H1 (cell line): ENCODE measurements around the gene DEPDC4. TPM values are rescaled to one million over a fixed set of nuclear protein-coding genes. Genes with fewer than 3 reads are reported as not detected.

Source experiments
- CTCF ChIA-PET: fragments of 300-600 bp; sonication (Branson Sonifier 250); formaldehyde crosslinking; loops from one replicate; lab custom pipeline; 2021; ENCODE audit not compliant: partially characterized antibody; lab: Charles Lee
- POLR2A ChIA-PET: fragments of 300-600 bp; sonication (Branson Sonifier 250); formaldehyde crosslinking; loops from one replicate; lab custom pipeline; 2021; ENCODE audit warnings: inconsistent platforms; ENCODE audit not compliant: partially characterized antibody; lab: Charles Lee
- DNase-seq, 2 experiments: peaks; one replicate each; pipeline versions ENCODE4 v3.0.0 to v3.0.0-alpha.2; 2010 to 2022; ENCODE audit warnings: low spot score in 2 of 2, low read depth in 1 of 2, mixed read lengths in 1 of 2
- FAIRE-seq: peaks from 2 replicates; lab custom pipeline; 2011; peaks lifted over from hg19 to GRCh38; lab: Jason Lieb, UNC
- H2AFZ ChIP-seq: 2 replicates; pipeline ENCODE4 v1.8.1; 2012; ENCODE audit warnings: low read length, inconsistent platforms
- H2AK5ac ChIP-seq: 2 replicates; pipeline ENCODE4 v1.6.1; 2013; ENCODE audit warnings: low read depth, low read length
- H2BK120ac ChIP-seq: replicated peaks from 2 replicates; pipeline ENCODE3; 2013; ENCODE audit warnings: low read depth, low read length, inconsistent platforms
- H2BK12ac ChIP-seq: 2 replicates; pipeline ENCODE4 v1.6.1; 2013; ENCODE audit warnings: low read depth, low read length
- H2BK15ac ChIP-seq: 2 replicates; pipeline ENCODE4 v1.6.1; 2013; ENCODE audit warnings: low read length
- H2BK20ac ChIP-seq: 2 replicates; pipeline ENCODE4 v1.6.1; 2013; ENCODE audit warnings: low read length
- H2BK5ac ChIP-seq: 2 replicates; pipeline ENCODE4 v1.6.1; 2013; ENCODE audit warnings: low read depth, low read length
- H3K14ac ChIP-seq: 2 replicates; pipeline ENCODE4 v1.6.1; 2013; ENCODE audit warnings: inconsistent platforms; ENCODE audit not compliant: insufficient read length
- H3K18ac ChIP-seq: 2 replicates; pipeline ENCODE4 v1.6.1; 2013; ENCODE audit warnings: low read length; ENCODE audit errors: extremely low read depth
- H3K23ac ChIP-seq: 2 replicates; pipeline ENCODE4 v1.6.1; 2013; ENCODE audit warnings: inconsistent platforms; ENCODE audit not compliant: insufficient read length
- H3K23me2 ChIP-seq: 2 replicates; pipeline ENCODE4 v1.6.1; 2013; ENCODE audit warnings: low read depth, low read length
- H3K27ac ChIP-seq: 2 replicates; pipeline ENCODE4 v1.6.1; 2011; ENCODE audit warnings: low read depth, low read length, inconsistent platforms
- H3K27me3 ChIP-seq, 4 experiments: replicated peaks in 1 of 4; 1 replicate in 1 of 4; 2 replicates in 3 of 4; pipeline versions ENCODE4 v1.6.1 to v1.8.1; 2011 to 2013; ENCODE audit warnings: low read length in 3 of 4, mild to moderate bottlenecking in 3 of 4, inconsistent platforms in 2 of 4, mixed read lengths in 2 of 4, moderate library complexity in 1 of 4; ENCODE audit not compliant: control insufficient read depth in 3 of 4, insufficient read depth in 3 of 4; ENCODE audit errors: extremely low read depth in 1 of 4
- H3K36me3 ChIP-seq, 4 experiments: 2 replicates each; pipeline versions ENCODE4 v1.6.1 to v1.8.1; 2011 to 2013; ENCODE audit warnings: mild to moderate bottlenecking in 4 of 4, low read length in 3 of 4, moderate library complexity in 2 of 4, control low read depth in 1 of 4, inconsistent platforms in 1 of 4; ENCODE audit not compliant: insufficient read depth in 4 of 4, control insufficient read depth in 2 of 4
- H3K4ac ChIP-seq: replicated peaks from 2 replicates; pipeline ENCODE3; 2013; ENCODE audit warnings: low read length, low read depth, mixed read lengths, inconsistent platforms; ENCODE audit not compliant: insufficient read length
- H3K4me1 ChIP-seq, 4 experiments: replicated peaks in 1 of 4; 1 replicate in 1 of 4; 2 replicates in 3 of 4; pipeline versions ENCODE4 v1.6.1 to v1.8.1; 2011 to 2013; ENCODE audit warnings: low read length in 3 of 4, inconsistent platforms in 2 of 4, mixed read lengths in 1 of 4; ENCODE audit not compliant: insufficient read depth in 4 of 4, control insufficient read depth in 3 of 4
- H3K4me2 ChIP-seq, 2 experiments: 2 replicates each; pipeline versions ENCODE4 v1.6.1 to v1.8.1; 2011 to 2013; ENCODE audit warnings: low read depth in 2 of 2, low read length in 2 of 2, control low read depth in 1 of 2, inconsistent platforms in 1 of 2, mild to moderate bottlenecking in 1 of 2; ENCODE audit not compliant: insufficient read depth in 1 of 2
- H3K4me3 ChIP-seq, 4 experiments: fragments of 200-600, 300-600 bp in 1 of 4; sonication (generic), shearing (Covaris generic), sonication (Bioruptor Twin) in 1 of 4; 2 replicates each; pipeline versions ENCODE4 v1.5.1 to v1.8.1; 2011 to 2016; ENCODE audit warnings: low read length in 4 of 4, low read depth in 3 of 4, control low read depth in 2 of 4, inconsistent platforms in 2 of 4, mild to moderate bottlenecking in 2 of 4, mixed read lengths in 1 of 4, moderate library complexity in 1 of 4; ENCODE audit not compliant: insufficient read depth in 2 of 4; ENCODE audit errors: extremely low read depth in 1 of 4
- H3K56ac ChIP-seq: replicated peaks from 2 replicates; pipeline ENCODE3; 2013; ENCODE audit warnings: low read depth, mild to moderate bottlenecking, mixed read lengths, low read length, inconsistent platforms; ENCODE audit not compliant: insufficient read length
- H3K79me1 ChIP-seq: 2 replicates; pipeline ENCODE4 v1.6.1; 2013; ENCODE audit warnings: low read depth, low read length, control low read depth
- H3K79me2 ChIP-seq, 2 experiments: 2 replicates each; pipeline versions ENCODE4 v1.6.1 to v1.8.1; 2012 to 2013; ENCODE audit warnings: low read length in 2 of 2, mild to moderate bottlenecking in 2 of 2, inconsistent platforms in 1 of 2; ENCODE audit not compliant: insufficient read depth in 2 of 2, control insufficient read depth in 1 of 2
- H3K9ac ChIP-seq, 4 experiments: replicated peaks in 1 of 4; 1 replicate in 1 of 4; 2 replicates in 3 of 4; pipeline versions ENCODE4 v1.6.1 to v1.8.1; 2011 to 2013; ENCODE audit warnings: low read depth in 3 of 4, low read length in 3 of 4, control low read depth in 2 of 4, mild to moderate bottlenecking in 2 of 4, moderate library complexity in 2 of 4, inconsistent platforms in 1 of 4; ENCODE audit errors: extremely low read depth in 1 of 4
- H3K9me3 ChIP-seq, 2 experiments: 2 replicates each; pipeline versions ENCODE4 v1.6.1 to v1.8.1; 2012 to 2013; ENCODE audit warnings: mild to moderate bottlenecking in 2 of 2, moderate library complexity in 2 of 2, control low read depth in 1 of 2, inconsistent platforms in 1 of 2, low read depth in 1 of 2, low read length in 1 of 2, mixed read lengths in 1 of 2; ENCODE audit not compliant: insufficient read depth in 2 of 2
- H4K20me1 ChIP-seq, 2 experiments: replicated peaks in 1 of 2; 2 replicates each; pipeline versions ENCODE3 to v1.8.1; 2011 to 2013; ENCODE audit warnings: inconsistent platforms in 2 of 2, low read length in 2 of 2, mild to moderate bottlenecking in 1 of 2; ENCODE audit not compliant: insufficient read depth in 2 of 2, control insufficient read depth in 1 of 2
- H4K5ac ChIP-seq: 2 replicates; pipeline ENCODE4 v1.6.1; 2013; ENCODE audit warnings: low read length, low read depth, mixed read lengths, inconsistent platforms; ENCODE audit not compliant: insufficient read length
- H4K8ac ChIP-seq: 2 replicates; pipeline ENCODE4 v1.8.0; 2013; ENCODE audit warnings: mild to moderate bottlenecking, moderate library complexity, low read length, inconsistent platforms; ENCODE audit not compliant: insufficient read depth; ENCODE audit errors: extremely low read depth
- H4K91ac ChIP-seq: replicated peaks from 2 replicates; pipeline ENCODE3; 2013; ENCODE audit warnings: low read length, mixed read lengths, inconsistent platforms; ENCODE audit not compliant: insufficient read length
- CBX5 ChIP-seq: fragments of 300-800, 300-1000 bp; sonication (generic); IDR thresholded peaks from 2 replicates; pipeline ENCODE4 v1.7.1; 2016; ENCODE audit warnings: antibody characterized with exemption, low read length, low read depth
- HDAC2 ChIP-seq, 2 experiments: fragments of 300-600 bp in 1 of 2; sonication (generic) in 1 of 2; IDR thresholded peaks; 2 replicates each; pipeline ENCODE4 v1.6.1; 2011 to 2012; ENCODE audit warnings: low read depth in 2 of 2, low read length in 2 of 2, mild to moderate bottlenecking in 2 of 2, moderate library complexity in 2 of 2, borderline replicate concordance in 1 of 2, inconsistent platforms in 1 of 2
- PHF8 ChIP-seq: fragments of 200-600 bp; sonication (generic); conservative IDR thresholded peaks from 2 replicates; pipeline ENCODE4 v1.7.1; 2012; ENCODE audit warnings: low read depth, mild to moderate bottlenecking, inconsistent platforms, low read length, moderate library complexity
- POLR2AphosphoS5 ChIP-seq: IDR thresholded peaks from 2 replicates; pipeline ENCODE4 v1.6.1; 2011; ENCODE audit warnings: low read depth, low read length
- RFX5 ChIP-seq: IDR thresholded peaks from 2 replicates; pipeline ENCODE4 v1.6.1; 2011; ENCODE audit warnings: low read depth, low read length, improper control_type of control experiment, borderline replicate concordance
- RNF2 ChIP-seq: fragments of 200-900, 300-1000 bp; sonication (generic); IDR thresholded peaks from 2 replicates; pipeline ENCODE4 v1.7.1; 2016; ENCODE audit warnings: borderline replicate concordance, low read depth, mild to moderate bottlenecking, antibody characterized with exemption, low read length; ENCODE audit not compliant: poor library complexity, severe bottlenecking; ENCODE audit errors: missing control alignments
- WGBS, 2 experiments: shearing (Covaris generic) in 1 of 2; methylation state at CpG; one replicate each; pipeline versions ENCODE4 v1.1.6 to v1.1.7; 2013 to 2015; ENCODE audit warnings: low lambda C conversion rate in 2 of 2, mixed read lengths in 2 of 2, inconsistent platforms in 1 of 2, low coverage in 1 of 2, missing lambda C conversion rate in 1 of 2; ENCODE audit not compliant: insufficient replicate concordance in 2 of 2, insufficient coverage in 1 of 2, insufficient read length in 1 of 2; ENCODE audit errors: extremely low coverage in 1 of 2, missing lambda C conversion rate in 1 of 2; 5-methylcytosine and 5-hydroxymethylcytosine counted together
- polyA plus RNA-seq, 7 experiments: library from polyadenylated mRNA; depleted of rRNA in 3 of 7; stranded (reverse) in 5 of 7; unstranded in 2 of 7; fragments of >200 nt in 5 of 7; fragments of 200-250 nt in 2 of 7; gene quantifications; 1 replicate in 5 of 7; 2 replicates in 1 of 7; 4 replicates in 1 of 7; pipeline versions ENCODE4 v1.2.1 to v1.2.3, GENCODE V29; 2011 to 2013; ENCODE audit warnings: missing spikeins in 2 of 7, mixed read lengths in 2 of 7
- total RNA-seq: library from RNA; stranded (reverse); fragmentation: NEBNext Ultra II Directional; extraction: Animal tissue kit (Norgen Biotek cat#: 25700); gene quantifications from 2 replicates; pipeline ENCODE4 v1.2.1, GENCODE V29; 2021

Gene DEPDC4
- total and polyA plus RNA-seq, 2 of the 8 experiments (the other 6 are each of a cell fraction or from before 2014, with no cell fraction given) = 0.80 to 3.8 TPM

DNA sequence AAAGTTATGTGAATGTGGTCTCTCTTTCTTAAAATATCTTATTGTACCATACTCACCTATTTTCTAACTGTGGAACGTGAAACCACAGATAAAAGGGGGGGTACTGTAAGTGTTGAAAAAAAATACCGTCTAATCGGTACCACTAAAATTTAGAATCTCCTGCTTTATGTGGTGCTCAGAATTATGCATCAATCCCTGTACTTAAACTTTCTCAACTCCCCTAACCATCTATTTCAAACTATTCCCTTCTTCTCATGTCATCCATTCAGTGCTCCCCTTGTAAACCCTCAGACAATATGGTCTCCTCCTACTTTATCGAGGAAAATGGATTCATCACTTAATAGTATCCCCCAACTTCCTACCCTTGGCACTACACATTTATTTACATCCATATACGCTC is 23.7 kb downstream of the DEPDC4 start:
- ChIA-PET POLR2A (no interaction called here), CTCF (no interaction called here)
- no peaks in the 10 kb centered on the region for H3K79me1 ChIP-seq
- FAIRE-seq = no peak
- H3K4me1 ChIP-seq = no peaks in the 10 kb centered on the region
- H2BK5ac ChIP-seq = no peak overlapping the region
- H3K9ac ChIP-seq = no peak overlapping the region
- no peak overlapping the region for H4K91ac ChIP-seq
- H3K56ac ChIP-seq = no peak overlapping the region
- no peak overlapping the region for H2BK20ac ChIP-seq
- peaks cover 0 to 2% of the 10 kb centered on the region in 2 experiments for H4K20me1 ChIP-seq
- WGBS, 2 experiments = 85 to 100% methylated on average over 1 to 5 of the region's 5 CpGs
- H3K27me3 ChIP-seq = no peaks in the 10 kb centered on the region
- no peaks in the 10 kb centered on the region for H3K23me2 ChIP-seq
- H3K4me3 ChIP-seq = no peak overlapping the region
- H2BK120ac ChIP-seq = no peak overlapping the region
- TF ChIP-seq POLR2AphosphoS5 (no peak), HDAC2 (IDR thresholded peaks at IDR 0.05; ENCODE audit: borderline replicate concordance in 1 of 2, low read depth in 2 of 2, low read length in 2 of 2) (no peak), PHF8 (no peak), CBX5 (no peak), RFX5 (no peak), RNF2 (no peak)
- no peak overlapping the region for H4K8ac ChIP-seq
- H2BK15ac ChIP-seq = no peak overlapping the region
- no peak overlapping the region for H2AFZ ChIP-seq
- H3K4ac ChIP-seq = no peak overlapping the region
- H4K5ac ChIP-seq = no peak overlapping the region
- no peak overlapping the region for H2AK5ac ChIP-seq
- H3K4me2 ChIP-seq = no peak overlapping the region
- no peak for DNase-seq
- no peak overlapping the region for H3K14ac ChIP-seq
- no peak overlapping the region for H3K23ac ChIP-seq
- no peaks in the 10 kb centered on the region for H3K36me3 ChIP-seq
- no peaks in the 10 kb centered on the region for H3K79me2 ChIP-seq
- no peak overlapping the region for H3K27ac ChIP-seq
- H2BK12ac ChIP-seq = no peak overlapping the region
- H3K18ac ChIP-seq = no peak overlapping the region
- H3K9me3 ChIP-seq = no peaks in the 10 kb centered on the region
